Fibroblast of the aortic adventitia (primary cell): Measurements from ENCODE around the gene CCNK. TPM values are rescaled to one million over a fixed set of nuclear protein-coding genes. Genes with fewer than 3 reads are reported as not detected.

Experiments
- DNase-seq: peaks from one replicate; pipeline ENCODE4 v3.0.0-alpha.2; 2010; ENCODE audit warnings: low read depth
- H3K4me3 ChIP-seq: 2 replicates; pipeline ENCODE4 v1.5.1; 2011; ENCODE audit warnings: low read depth, mild to moderate bottlenecking, control low read depth, low read length, moderate library complexity
- total RNA-seq: library from RNA; depleted of rRNA; stranded (reverse); fragments of >200 nt; gene quantifications from 2 replicates; pipeline ENCODE4 v1.2.3, GENCODE V29; 2012; ENCODE audit warnings: low replicate concordance
- TF ChIP-seq, protein P1 (sequence below): IDR thresholded peaks from 2 replicates; pipeline ENCODE4 v1.5.1; 2011; ENCODE audit warnings: mild to moderate bottlenecking, low read length, control low read depth, inconsistent platforms; ENCODE audit not compliant: insufficient read depth

The CCNK gene
- total RNA-seq, 1 donor = 27.3 TPM

DNA sequence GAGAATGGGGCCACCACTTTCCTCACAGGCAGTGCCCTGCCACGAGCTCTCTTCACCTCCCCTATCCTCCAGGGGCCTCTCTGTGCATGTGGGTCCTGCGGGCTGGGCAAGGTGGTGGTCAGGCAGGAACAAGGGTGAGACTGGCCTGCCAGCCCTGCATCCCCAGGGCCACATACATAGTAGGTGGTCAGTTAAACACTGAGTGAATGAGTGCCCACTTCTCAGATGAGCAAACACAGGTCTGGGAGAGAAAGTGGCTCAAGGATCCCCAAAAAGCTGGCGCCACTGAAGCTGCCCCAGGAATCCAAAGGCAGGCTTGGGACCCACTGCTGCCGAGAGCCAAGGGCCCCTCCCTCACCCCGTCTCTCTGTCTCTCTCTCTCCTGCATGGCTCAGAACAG lies 51.1 kb downstream of the CCNK start:
- TF ChIP-seq, protein P1, sequence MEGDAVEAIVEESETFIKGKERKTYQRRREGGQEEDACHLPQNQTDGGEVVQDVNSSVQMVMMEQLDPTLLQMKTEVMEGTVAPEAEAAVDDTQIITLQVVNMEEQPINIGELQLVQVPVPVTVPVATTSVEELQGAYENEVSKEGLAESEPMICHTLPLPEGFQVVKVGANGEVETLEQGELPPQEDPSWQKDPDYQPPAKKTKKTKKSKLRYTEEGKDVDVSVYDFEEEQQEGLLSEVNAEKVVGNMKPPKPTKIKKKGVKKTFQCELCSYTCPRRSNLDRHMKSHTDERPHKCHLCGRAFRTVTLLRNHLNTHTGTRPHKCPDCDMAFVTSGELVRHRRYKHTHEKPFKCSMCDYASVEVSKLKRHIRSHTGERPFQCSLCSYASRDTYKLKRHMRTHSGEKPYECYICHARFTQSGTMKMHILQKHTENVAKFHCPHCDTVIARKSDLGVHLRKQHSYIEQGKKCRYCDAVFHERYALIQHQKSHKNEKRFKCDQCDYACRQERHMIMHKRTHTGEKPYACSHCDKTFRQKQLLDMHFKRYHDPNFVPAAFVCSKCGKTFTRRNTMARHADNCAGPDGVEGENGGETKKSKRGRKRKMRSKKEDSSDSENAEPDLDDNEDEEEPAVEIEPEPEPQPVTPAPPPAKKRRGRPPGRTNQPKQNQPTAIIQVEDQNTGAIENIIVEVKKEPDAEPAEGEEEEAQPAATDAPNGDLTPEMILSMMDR = no peak
- DNase-seq = no peak
- no peak overlapping the region for H3K4me3 ChIP-seq

DNA sequence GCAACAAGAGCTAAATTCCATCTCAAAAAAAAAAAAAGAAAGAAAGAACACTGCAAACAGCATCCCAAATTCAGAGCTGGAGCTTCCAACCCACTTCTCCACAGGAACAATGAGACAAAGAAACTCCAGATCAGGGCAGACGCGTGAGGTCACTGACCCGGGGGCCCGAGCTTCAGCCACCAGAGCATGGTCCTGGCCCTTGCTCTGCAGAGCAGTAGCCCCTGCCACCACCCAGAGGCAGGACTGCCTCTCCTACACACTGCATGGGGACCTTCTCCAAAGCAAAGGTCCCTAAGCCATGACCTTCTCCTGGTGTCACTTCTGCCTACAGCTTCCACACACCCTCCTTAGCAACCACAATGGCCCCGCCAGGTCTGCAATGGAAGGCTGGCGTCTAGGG lies 53.1 kb downstream of the CCNK start:
- TF ChIP-seq, protein P1 = no peak

DNA sequence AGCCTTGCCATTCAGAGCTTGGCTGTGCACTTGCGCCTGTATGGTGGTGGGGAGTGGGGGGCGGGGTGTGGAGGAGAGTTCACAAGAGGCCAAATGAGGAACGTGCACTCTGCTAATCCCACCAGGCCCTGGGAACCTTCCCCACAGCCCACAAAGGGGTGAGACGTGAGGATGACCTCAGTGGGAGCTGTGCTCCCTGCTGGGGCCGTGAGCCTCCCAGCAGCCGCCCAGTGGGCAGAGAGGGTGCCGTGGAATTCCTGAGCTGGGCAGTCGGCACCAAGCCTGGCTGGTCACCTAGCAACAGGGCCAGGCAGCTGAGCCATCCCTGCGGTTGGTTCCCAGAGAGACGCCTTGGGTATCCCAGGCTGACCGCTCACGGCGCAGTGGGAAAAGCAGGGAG lies 53.7 kb downstream of the CCNK start:
- H3K4me3 ChIP-seq = no peak overlapping the region
- no peak for DNase-seq
- TF ChIP-seq, protein P1 = no peak

More for the DNA sequence above, 53.1 kb downstream of the CCNK start:
- no peak overlapping the region for H3K4me3 ChIP-seq
- DNase-seq = no peak

DNA sequence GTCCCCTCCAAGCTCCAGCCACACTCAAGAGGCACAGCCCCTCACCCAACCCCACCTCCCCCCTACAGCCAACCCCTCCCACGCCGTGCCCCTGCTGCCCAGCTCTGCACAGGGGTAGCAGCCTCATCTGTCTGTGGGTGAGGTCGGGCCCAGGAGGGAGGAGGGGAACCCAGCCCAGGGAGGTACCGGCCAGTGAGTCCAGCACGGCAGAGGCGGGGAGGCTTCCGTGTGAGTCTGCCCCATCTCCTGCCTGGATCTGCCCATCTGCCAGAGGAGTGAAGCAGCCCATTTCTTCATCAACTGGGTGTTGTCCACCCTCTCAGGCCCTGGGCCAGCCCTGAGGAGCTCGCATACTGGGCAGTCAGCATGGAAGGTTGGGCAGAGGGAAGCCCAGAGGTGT lies 54.2 kb downstream of the CCNK start:
- DNase-seq = no peak
- no peak overlapping the region for H3K4me3 ChIP-seq
- TF ChIP-seq, protein P1 = no peak

DNA sequence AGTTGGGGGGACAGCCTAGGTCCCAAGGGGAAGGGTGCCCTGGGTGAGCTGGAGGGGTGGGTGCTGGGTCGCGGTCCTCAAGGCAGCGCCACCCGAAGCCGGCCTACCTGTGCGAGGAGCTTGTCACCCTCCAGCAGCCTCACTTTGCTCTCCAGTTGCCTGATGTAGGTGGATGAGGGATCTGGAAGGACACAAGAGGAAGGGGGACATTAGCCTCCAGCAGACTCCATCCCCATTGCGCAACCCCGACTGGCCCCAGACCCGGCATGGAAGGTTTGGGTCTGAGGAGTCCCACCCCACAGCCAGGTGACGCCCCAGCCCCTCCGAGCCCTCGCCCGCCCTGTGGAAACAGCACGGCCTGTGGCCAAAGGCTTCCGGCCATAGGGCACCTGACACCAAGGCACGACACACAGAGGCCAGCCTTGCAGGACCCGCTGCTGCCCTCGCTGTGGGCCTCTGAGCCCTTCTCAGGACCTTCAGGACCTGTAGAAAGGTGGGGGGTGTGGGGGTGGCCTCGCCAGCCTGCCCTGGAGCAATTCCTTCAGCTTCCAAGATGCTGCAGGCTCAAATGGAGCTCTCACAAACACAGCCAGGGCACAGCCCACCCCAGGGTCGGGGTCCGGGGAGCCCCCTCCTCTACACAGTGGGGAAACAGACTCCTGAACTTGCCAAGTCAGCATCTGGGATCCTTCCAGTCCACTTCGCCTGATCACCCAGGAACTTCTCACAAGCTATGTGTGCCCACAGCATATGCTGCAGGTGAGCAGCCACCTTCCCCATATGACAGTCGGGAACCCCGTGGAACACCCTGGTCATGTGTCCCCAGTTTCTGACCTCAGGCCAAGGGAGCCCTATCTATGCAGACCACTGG lies 54.9 kb downstream of the CCNK start:
- TF ChIP-seq, protein P1 = no peak
- H3K4me3 ChIP-seq = no peak overlapping the region
- DNase-seq = no peak

DNA sequence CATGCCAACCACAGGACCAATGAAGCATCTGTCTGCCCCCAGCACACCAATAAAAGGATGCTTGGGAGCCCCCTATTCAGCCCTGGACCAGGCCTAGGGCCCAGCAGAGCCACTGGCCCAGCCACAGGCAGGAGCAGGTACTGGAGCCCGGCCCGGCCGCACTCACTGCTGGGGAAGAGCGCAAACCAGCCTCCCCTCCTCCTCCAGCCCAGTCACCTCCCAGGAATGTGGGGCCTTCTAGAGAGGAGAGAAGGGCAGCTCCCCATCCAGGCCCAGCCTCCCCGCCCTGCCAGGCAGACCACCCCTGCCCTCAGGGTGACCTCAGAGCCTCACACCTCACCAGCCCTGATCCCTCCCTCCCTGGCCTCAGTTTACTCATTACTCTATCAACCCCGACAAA lies 56.2 kb downstream of the CCNK start:
- peak; percentile 68 for DNase-seq
- no peak overlapping the region for H3K4me3 ChIP-seq
- TF ChIP-seq, protein P1 = no peak
